MCF 10A (cell line): ENCODE results near the gene MEIS2. TPM values are rescaled to one million over a fixed set of nuclear protein-coding genes. Genes with fewer than 3 reads are reported as not detected.

Source experiments
- BruUV-seq: library from RNA; stranded (reverse); fragments of 400-500 nt; replicated peaks from 2 replicates; lab custom pipeline; 2021; lab: Mats Ljungman, UMichigan
- CTCF ChIA-PET: fragments of 300-600 bp; sonication (Branson Sonifier 250); formaldehyde crosslinking; extraction: SDS; loops from one replicate; lab custom pipeline; 2021; ENCODE audit warnings: antibody characterized with exemption, inconsistent platforms; lab: Yijun Ruan, JAX
- POLR2A ChIA-PET: fragments of 300-600, 350-650 bp; sonication (Branson Sonifier 250); formaldehyde crosslinking; extraction: SDS; loops from one replicate; lab custom pipeline; 2020; ENCODE audit warnings: antibody characterized with exemption, inconsistent platforms; lab: Yijun Ruan, JAX
- DNase-seq: peaks from one replicate; pipeline ENCODE4 v3.0.0-alpha.2; 2018; ENCODE audit not compliant: unreplicated experiment
- H3K27ac Mint-ChIP-seq: one replicate; pipeline ENCODE4 v1.8.0; 2022; ENCODE audit warnings: mild to moderate bottlenecking, low read depth, mixed read lengths; ENCODE audit not compliant: unreplicated experiment
- H3K27me3 Mint-ChIP-seq: one replicate; pipeline ENCODE4 v1.8.0; 2022; ENCODE audit warnings: mixed read lengths; ENCODE audit not compliant: insufficient read depth, unreplicated experiment
- H3K36me3 Mint-ChIP-seq: one replicate; pipeline ENCODE4 v1.8.0; 2022; ENCODE audit warnings: mild to moderate bottlenecking, moderate library complexity, mixed read lengths; ENCODE audit not compliant: insufficient read depth, unreplicated experiment
- H3K4me1 Mint-ChIP-seq: one replicate; pipeline ENCODE4 v1.8.0; 2022; ENCODE audit warnings: mixed read lengths; ENCODE audit not compliant: insufficient read depth, unreplicated experiment
- H3K4me3 Mint-ChIP-seq: one replicate; pipeline ENCODE4 v1.8.0; 2022; ENCODE audit warnings: mild to moderate bottlenecking, moderate library complexity, mixed read lengths; ENCODE audit not compliant: unreplicated experiment
- H3K9me3 Mint-ChIP-seq: one replicate; pipeline ENCODE4 v1.8.0; 2022; ENCODE audit warnings: mixed read lengths; ENCODE audit not compliant: unreplicated experiment
- CTCF ChIP-seq: fragments of 200-600 bp; IDR thresholded peaks from one replicate; pipeline ENCODE4 v1.8.0; 2022; ENCODE audit warnings: antibody characterized with exemption, mild to moderate bottlenecking; ENCODE audit not compliant: unreplicated experiment
- intact Hi-C: fragments of 100-400 bp; cut with micrococcal nuclease; formaldehyde crosslinking; loops from 2 replicates; pipeline ENCODE4 v1.14.1; 2022
- total RNA-seq: library from RNA; stranded (reverse); gene quantifications from 2 replicates; pipeline ENCODE4 v1.2.3, GENCODE V29; 2022

The MEIS2 gene
- total RNA-seq, 1 experiment from 2014 or later = 6.9 TPM

GRCh38 chr15:36933255-36933990 is 166.9 kb downstream of the MEIS2 start:
- no peaks in the 10 kb centered on the region for H3K9me3 Mint-ChIP-seq
- intact Hi-C loops = no loop called here
- no peak for DNase-seq
- ChIA-PET CTCF (interaction anchor here (0.7 kb wide), 1 partner anchor 32 kb away, joined by 3 read pairs; no protein-coding TSS in a partner anchor), POLR2A (no interaction called here)
- H3K27ac Mint-ChIP-seq = no peak overlapping the region
- BruUV-seq = no TSS peak
- H3K4me1 Mint-ChIP-seq = no peaks in the 10 kb centered on the region
- no peak for TF ChIP-seq CTCF
- no peak overlapping the region for H3K4me3 Mint-ChIP-seq
- H3K36me3 Mint-ChIP-seq = peaks cover 4% of the 10 kb centered on the region
- no peaks in the 10 kb centered on the region for H3K27me3 Mint-ChIP-seq

DNA sequence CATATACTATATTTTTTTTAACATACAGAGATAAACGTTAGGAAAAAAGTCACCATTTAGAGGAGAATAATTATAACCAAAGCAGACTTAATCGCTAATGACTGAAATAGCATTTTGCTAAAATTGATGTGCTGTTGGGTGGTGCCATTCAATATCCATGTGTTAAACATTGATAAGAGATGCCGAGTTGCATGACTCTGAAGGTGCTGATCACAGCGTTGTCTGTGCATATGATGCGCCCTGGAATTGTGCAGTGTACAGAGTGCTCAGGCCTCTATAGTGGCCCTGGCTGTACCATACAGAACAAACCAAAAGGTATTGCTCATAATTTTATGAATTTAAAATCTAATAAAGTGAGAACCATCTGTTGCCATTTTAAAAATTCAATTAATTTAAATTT is 168.3 kb downstream of the MEIS2 start:
- POLR2A ChIA-PET = no interaction called here
- no TSS peak for BruUV-seq
- no peak for DNase-seq
- no peak overlapping the region for H3K4me3 Mint-ChIP-seq
- H3K36me3 Mint-ChIP-seq = peaks cover 4% of the 10 kb centered on the region
- TF ChIP-seq CTCF = no peak
- H3K4me1 Mint-ChIP-seq = no peaks in the 10 kb centered on the region
- CTCF ChIA-PET = no interaction called here
- intact Hi-C loops = no loop called here
- no peaks in the 10 kb centered on the region for H3K27me3 Mint-ChIP-seq
- H3K27ac Mint-ChIP-seq = no peak overlapping the region
- H3K9me3 Mint-ChIP-seq = no peaks in the 10 kb centered on the region

- Mint-ChIP-seq H3K4me3 (no peak overlapping the region), H3K4me1 (no peaks in the 10 kb centered on the region), H3K9me3 (no peaks in the 10 kb centered on the region), H3K27me3 (no peaks in the 10 kb centered on the region), H3K27ac (no peak overlapping the region), H3K36me3 (peaks cover 4% of the 10 kb centered on the region)
- TF ChIP-seq CTCF = no peak
- CTCF ChIA-PET = no interaction called here
- intact Hi-C loops = no loop called here
- no TSS peak for BruUV-seq
- DNase-seq = no peak
- POLR2A ChIA-PET = no interaction called here
These were observed 168.9 kb downstream of the MEIS2 start for GRCh38 chr15:36931434-36931833.

DNA sequence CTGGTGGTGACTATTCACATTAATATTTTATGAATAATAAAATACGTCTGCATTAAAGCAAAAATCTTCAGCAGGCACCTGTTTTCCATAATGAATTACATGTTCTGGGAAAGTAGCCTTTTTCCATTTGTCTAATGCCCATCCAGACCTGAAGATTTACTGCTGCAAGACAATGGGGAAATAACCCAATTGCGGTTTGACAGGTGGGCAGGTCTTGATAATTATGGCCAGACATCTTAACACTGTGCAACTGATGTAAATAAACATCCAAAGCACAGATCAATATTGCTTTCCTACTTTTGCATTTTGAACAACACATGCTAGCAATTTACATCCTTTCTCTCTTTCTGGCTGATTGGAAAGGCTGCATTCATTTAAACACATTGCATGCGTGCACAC is 173.9 kb downstream of the MEIS2 start:
- ChIA-PET POLR2A (no interaction called here), CTCF (interaction anchor here (0.7 kb wide), 1 partner anchor 322 kb away, joined by 3 read pairs; no protein-coding TSS in a partner anchor)
- peaks cover 4% of the 10 kb centered on the region for H3K36me3 Mint-ChIP-seq
- H3K9me3 Mint-ChIP-seq = no peaks in the 10 kb centered on the region
- no peaks in the 10 kb centered on the region for H3K27me3 Mint-ChIP-seq
- no peak for TF ChIP-seq CTCF
- no TSS peak for BruUV-seq
- DNase-seq = no peak
- no peaks in the 10 kb centered on the region for H3K4me1 Mint-ChIP-seq
- H3K27ac Mint-ChIP-seq = no peak overlapping the region
- H3K4me3 Mint-ChIP-seq = no peak overlapping the region
- intact Hi-C loops = no loop called here
